Measurements from ENCODE around the gene CAPZB. TPM values are rescaled to one million over a fixed set of nuclear protein-coding genes. Genes with fewer than 3 reads are reported as not detected.

The CAPZB gene
- total RNA-seq, 1 experiment from 2014 or later: 43.7 TPM

GRCh38 chr1:19452221-19452663 lies 33.1 kb downstream of the CAPZB start:
- no peak for DNase-seq (ENCODE audit: extremely low read depth, low read depth)

- DNase-seq (ENCODE audit: extremely low read depth, low read depth): peak; percentile 17
Observed at GRCh38 chr1:19450811-19451515, 34.4 kb downstream of the CAPZB start.

- DNase-seq (ENCODE audit: extremely low read depth, low read depth): no peak
Observed at GRCh38 chr1:19449454-19450228, 35.7 kb downstream of the CAPZB start.

GRCh38 chr1:19448491-19449439 lies 36.6 kb downstream of the CAPZB start:
- DNase-seq (ENCODE audit: extremely low read depth, low read depth): no peak

GRCh38 chr1:19447550-19447949 lies 37.8 kb downstream of the CAPZB start:
- DNase-seq (ENCODE audit: extremely low read depth, low read depth): no peak

GRCh38 chr1:19445417-19446342 lies 39.7 kb downstream of the CAPZB start:
- DNase-seq (ENCODE audit: extremely low read depth, low read depth): no peak

- DNase-seq (ENCODE audit: extremely low read depth, low read depth): no peak
Observed at GRCh38 chr1:19444296-19445021, 40.9 kb downstream of the CAPZB start.

- DNase-seq (ENCODE audit: extremely low read depth, low read depth): no peak
Observed at GRCh38 chr1:19443326-19443725, 42.0 kb downstream of the CAPZB start.

- DNase-seq (ENCODE audit: extremely low read depth, low read depth): no peak
Observed at GRCh38 chr1:19442154-19443096, 42.9 kb downstream of the CAPZB start.

- DNase-seq (ENCODE audit: extremely low read depth, low read depth): no peak
Observed at GRCh38 chr1:19441048-19441780, 44.1 kb downstream of the CAPZB start.

GRCh38 chr1:19439464-19440171 lies 45.7 kb downstream of the CAPZB start:
- no peak for DNase-seq (ENCODE audit: extremely low read depth, low read depth)

- no peak for DNase-seq (ENCODE audit: extremely low read depth, low read depth)
Observed at GRCh38 chr1:19438516-19439195, 46.7 kb downstream of the CAPZB start.

GRCh38 chr1:19437891-19438294 lies 47.4 kb downstream of the CAPZB start:
- no peak for DNase-seq (ENCODE audit: extremely low read depth, low read depth)

- no peak for DNase-seq (ENCODE audit: extremely low read depth, low read depth)
Observed at GRCh38 chr1:19436716-19437476, 48.4 kb downstream of the CAPZB start.

GRCh38 chr1:19435851-19436455 lies 49.4 kb downstream of the CAPZB start:
- no peak for DNase-seq (ENCODE audit: extremely low read depth, low read depth)

All from NCI-H460 (cell line).